HL-60/S4 treated with retinoic acid at 250 ng/mL for 4 days and 3 days (cell line): ENCODE results near the gene SELP.
"Not testable (repeated sequence)": the region's sequence is repeated elsewhere in the genome, so short reads cannot be mapped to it uniquely, and the experiment has no call there.

Experiments
- in situ Hi-C: fragments of 300-500 bp; cut with MboI; formaldehyde crosslinking; loops from 2 replicates; pipeline ENCODE4 v1.7.0; 2022; ENCODE audit warnings: low sequenced_read_pairs

SELP gene

DNA sequence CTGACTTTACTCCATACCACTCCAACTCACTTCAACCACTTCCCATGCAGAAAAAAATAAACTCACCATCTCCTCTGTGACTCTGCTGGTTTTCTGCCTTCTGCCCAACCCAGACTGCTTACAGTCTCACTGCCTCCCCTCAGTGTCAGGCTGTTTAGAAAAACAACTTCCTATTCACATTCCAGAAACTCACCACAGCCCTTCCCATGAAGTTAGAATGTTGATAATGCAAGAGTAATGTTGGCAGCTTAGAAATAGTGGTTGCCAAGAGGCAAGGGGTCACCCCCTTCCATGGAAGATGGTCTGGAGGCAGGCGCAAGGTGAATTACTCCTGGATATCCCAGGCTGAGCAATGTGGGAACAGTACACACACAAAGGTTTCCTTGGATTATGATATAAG is at the start of gene SELP:
SELP (minus strand) TSS at position 119 of the 400 bp plus-strand sequence; CDS start at position 69, 50 bp downstream.
- in situ Hi-C loops: no loop called here

DNA sequence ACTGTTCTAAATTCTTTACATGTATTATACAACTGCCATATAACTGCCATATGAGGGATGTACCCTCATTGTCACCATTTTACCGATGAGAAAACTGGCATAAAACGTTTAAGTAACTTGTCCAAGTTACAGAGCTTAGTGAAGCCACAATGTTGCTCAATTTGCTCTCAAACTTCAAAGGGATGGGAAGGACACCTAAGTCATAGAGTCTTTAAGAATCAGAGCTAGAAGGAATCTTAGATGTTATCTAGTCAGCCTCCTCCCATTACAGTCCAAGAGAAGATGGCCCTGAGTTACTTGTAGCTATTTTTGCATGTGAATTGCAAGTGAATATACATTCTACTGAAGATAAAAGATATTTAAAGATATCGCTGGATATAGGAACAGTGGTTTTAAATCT is 49.8 kb upstream of the SELP start:
- in situ Hi-C loops: no loop called here

DNA sequence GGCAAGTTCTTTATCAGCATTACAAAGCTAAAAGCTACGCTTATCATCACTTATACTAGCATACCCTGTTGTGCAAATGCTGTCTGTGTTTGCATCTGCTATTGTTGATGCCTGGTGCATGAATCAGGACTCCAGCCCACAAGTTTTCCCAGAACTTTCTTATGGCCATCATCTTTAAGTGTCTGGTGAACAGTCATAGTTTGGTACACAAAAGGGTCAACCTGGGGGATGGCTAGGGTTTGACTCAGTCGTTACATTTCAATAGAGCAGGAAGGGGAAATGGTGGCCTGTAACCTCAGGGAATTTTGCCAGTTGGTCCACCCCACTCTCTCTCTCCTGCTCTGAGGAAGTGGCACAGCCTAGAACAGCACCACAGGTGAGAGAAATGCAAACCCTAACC is 46.1 kb upstream of the SELP start:
- in situ Hi-C loops: no loop called here

GRCh38 chr1:169670836-169671235 is 40.9 kb upstream of the SELP start:
- in situ Hi-C loops: no loop called here

GRCh38 chr1:169670244-169670643 is 40.3 kb upstream of the SELP start:
- in situ Hi-C loops: not testable (repeated sequence)

DNA sequence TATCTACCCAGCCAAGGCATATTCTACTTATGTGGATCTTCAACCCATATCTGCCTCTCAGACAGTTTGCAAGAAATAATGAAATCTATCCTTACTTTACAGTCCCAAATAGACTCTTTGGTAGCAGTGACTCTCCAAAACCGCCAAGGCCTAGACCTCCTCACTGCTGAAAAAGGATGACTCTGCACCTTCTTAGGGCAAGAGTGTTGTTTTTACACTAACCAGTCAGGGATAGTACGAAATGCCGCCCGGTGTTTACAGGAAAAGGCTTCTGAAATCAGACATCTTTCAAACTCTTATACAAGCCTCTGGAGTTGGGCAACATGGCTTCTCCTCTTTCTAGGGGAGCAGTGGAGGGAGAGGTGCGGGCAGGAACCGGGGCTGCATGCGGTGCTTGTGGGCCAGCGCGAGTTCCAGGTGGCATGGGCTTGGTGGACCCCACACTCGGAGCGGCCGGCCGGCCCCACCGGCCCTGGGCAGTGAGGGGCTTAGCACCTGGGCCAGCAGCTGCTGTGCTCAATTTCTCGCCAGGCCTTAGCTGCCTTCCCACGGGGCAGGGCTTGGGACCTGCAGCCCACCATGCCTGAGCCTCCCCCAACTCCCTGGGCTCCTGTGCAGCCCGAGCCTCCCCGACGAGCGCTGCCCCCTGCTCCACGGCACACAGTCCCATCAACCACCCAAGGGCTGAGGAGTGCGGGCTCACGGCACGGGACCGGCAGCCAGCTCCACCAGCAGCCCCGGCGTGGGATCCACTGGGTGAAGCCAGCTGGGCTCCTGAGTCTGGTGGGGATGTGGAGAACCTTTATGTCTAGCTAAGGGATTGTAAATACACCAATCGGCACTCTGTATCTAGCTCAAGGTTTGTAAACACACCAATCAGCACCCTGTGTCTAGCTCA is 38.0 kb upstream of the SELP start:
- in situ Hi-C loops: not testable (repeated sequence)

DNA sequence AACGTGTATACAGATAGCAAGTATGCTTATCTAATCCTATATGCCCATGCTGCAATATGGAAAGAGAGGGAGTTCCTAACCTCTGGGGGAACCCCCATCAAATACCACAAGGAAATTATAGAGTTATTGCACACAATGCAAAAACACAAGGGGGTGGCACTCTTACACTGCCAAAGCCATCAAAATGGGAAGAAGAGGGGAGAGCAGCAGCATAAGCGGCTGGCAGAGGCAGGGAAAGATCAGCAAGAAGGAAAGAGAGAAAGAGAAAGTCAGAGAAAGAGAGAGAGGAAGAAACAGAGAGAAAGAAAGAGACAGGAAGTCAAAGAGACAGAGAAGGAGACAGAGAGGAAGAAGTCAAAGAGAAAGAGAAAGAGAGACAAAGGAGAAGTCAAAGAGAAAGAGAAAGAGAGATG is 37.3 kb upstream of the SELP start:
- in situ Hi-C loops: not testable (repeated sequence)

- in situ Hi-C loops: not testable (repeated sequence)
Observed at GRCh38 chr1:169662680-169663079, 32.8 kb upstream of the SELP start.

DNA sequence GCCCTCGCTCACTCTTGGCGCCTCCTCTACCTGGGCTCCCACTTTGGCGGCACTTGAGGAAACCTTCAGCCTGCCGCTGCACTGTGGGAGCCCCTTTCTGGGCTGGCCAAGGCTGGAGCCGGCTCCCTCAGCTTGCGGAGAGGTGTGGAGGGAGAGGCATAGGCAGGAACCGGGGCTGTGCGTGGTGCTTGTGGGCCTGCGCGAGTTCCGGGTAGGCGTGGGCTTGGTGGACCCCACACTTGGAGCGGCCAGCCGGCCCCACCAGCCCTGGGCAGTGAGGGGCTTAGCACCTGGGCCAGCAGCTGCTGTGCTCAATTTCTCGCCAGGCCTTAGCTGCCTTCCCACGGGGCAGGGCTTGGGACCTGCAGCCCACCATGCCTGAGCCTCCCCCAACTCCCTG is 31.1 kb upstream of the SELP start:
- in situ Hi-C loops: not testable (repeated sequence)

DNA sequence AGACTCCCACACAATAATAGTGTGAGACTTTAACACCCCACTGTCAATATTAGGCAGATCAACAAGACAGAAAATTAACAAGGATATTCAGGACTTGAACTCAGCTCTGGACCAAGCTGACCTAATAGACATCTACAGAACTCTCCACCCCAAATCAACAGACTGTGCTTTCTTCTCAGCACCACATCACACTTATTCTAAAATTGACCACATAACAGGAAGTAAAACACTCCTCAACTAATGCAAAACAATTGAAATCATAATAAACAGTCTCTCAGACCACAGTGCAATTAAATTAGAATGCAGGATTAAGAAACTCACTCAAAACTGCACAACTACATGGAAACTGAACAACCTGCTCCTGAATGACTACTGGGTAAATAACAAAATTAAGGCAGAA is 28.9 kb upstream of the SELP start:
- in situ Hi-C loops: not testable (repeated sequence)

- in situ Hi-C loops: no loop called here
Observed at GRCh38 chr1:169653873-169654272, 23.9 kb upstream of the SELP start.

- in situ Hi-C loops: no loop called here
Observed at GRCh38 chr1:169651035-169651434, 21.1 kb upstream of the SELP start.

DNA sequence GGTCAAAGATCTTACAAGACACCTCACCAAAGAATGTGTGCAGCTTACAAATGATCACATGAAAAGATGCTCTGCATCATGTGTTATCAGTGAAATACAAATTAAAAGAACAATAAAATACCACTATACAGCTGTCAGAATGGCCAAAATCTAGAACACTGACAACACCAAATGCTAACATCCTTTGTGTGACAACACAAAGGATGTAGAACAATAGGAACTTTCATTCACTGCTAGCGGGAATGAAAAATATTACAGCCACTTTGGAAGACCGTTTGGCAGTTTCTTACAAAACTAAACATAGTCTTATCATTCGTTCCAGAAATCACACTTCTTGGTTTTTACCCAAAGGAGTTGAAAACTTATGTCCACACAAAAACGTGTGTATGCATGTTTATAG is 20.6 kb upstream of the SELP start:
- in situ Hi-C loops: no loop called here

GRCh38 chr1:169648709-169649108 is 18.8 kb upstream of the SELP start:
- in situ Hi-C loops: no loop called here

DNA sequence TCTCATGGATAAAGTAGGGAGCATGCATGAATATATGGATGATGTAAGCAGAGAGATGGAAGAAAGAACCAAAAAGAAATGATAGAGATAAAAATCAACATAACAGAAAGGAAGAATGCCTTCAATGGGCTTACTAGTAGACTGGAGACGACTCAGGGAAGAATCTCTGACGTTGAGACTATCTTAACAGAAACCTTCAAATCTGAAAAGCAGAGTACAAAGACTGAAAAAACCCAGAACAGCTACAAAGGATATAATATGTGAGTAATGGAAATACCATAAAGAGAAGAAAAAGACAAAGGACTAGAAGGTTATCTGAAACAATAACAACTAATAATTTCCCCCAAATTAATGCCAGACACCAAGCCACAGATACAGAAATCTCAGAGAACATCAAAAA is 18.3 kb upstream of the SELP start:
- in situ Hi-C loops: no loop called here

- in situ Hi-C loops: no loop called here
Observed at GRCh38 chr1:169647512-169647911, 17.6 kb upstream of the SELP start.

DNA sequence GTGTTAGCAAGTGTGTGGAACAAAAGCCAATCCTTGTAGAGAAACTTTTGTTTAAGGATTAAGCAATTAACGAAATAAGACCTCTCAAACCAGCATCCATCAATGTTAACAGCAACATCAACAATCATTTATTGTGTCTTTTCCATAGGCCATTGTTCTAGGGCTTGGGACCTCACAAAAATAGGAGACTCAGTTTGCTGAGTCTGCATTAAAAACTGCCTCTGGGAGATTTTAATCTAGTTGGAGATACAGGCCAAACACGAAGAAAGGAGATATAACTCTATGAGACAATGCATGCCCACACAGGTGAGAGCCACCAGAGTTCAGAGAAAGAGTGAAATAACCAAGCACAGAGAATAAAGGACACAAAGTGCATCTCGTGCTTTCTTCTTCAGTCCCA is 14.4 kb upstream of the SELP start:
- in situ Hi-C loops: no loop called here

DNA sequence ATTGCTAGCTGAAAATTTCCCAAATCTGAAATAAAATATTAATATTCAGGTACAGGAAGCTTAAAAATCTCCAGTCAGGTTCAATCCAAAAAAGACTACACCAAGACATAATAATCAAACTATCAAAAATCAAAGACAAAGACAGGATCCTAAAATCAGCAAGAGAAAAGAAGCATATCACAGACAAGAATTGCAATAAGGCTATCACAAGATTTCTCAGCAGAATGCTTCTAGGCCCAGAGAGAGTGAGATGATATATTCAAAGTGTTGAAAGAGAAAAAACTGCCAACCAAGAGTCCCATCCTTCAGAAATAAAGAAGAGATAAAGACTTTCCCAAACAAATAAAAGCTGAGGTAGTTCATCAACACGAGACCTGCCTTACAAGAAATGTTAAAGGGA is 5.0 kb upstream of the SELP start:
- in situ Hi-C loops: no loop called here

GRCh38 chr1:169634145-169634544 is 4.2 kb upstream of the SELP start:
- in situ Hi-C loops: no loop called here

- in situ Hi-C loops: no loop called here
Observed at GRCh38 chr1:169631249-169631648, 1.3 kb upstream of the SELP start.

DNA sequence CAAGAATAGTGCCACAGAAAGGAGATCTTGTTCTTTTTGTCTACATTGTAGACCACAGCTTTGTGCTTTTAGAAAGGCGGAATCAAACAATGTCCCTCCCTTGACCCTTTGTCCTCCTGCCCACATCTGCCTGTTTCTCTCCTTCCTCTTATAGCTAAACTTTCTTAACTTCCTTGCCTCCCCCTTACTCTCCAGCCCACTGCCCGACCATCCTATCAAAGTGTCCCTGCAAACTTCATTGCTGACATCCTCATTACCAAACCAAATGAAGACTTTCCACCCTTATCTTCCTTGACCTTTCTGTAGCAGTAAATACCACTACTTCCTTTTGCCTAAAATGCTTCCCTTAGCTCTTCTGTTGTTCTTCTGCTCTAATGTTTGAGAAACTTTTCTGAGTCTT is 5.0 kb downstream of the SELP start:
- in situ Hi-C loops: no loop called here

DNA sequence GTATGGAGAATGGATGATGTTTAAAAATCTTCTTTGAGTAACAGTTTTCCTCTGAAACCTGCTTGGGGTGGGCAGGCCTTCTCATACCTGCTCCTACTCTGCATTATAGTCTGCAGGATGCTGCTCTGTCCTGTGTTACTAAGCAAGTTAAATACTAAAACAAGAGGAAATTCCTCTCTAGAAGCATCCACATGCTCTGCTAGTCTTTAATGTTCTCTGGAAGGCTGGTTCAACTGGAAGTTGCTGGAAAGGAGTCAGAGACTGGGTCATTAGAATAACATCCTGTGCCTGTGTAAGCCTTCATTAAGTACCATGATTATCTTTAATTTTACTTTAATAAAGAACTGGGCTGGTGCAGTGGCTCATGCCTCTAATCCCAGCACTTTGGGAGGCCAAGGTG is 5.8 kb downstream of the SELP start:
- in situ Hi-C loops: no loop called here
